Thyroid gland (tissue), 4 donors: ENCODE measurements around the gene SMAD3. TPM values are rescaled to one million over a fixed set of nuclear protein-coding genes. Genes with fewer than 3 reads are reported as not detected.

ENCODE experiments used
- DNase-seq, 2 donors: peaks; one replicate each; pipeline ENCODE4 v3.0.0-alpha.2; 2019
- H3K27ac ChIP-seq, 3 donors: fragments of 200-600 bp; sonication (generic); 1 replicate in 2 of 3; 2 replicates in 1 of 3; pipeline ENCODE4 v1.5.1; 2016 to 2019; ENCODE audit warnings: mild to moderate bottlenecking in 1 of 3, moderate library complexity in 1 of 3
- H3K27me3 ChIP-seq: fragments of 200-600 bp; sonication (generic); one replicate; pipeline ENCODE4 v1.5.1; 2019
- H3K36me3 ChIP-seq, 2 donors: fragments of 200-600 bp; sonication (generic); one replicate each; pipeline ENCODE4 v1.5.1; 2016 to 2019
- H3K4me1 ChIP-seq, 2 donors: fragments of 200-600 bp; sonication (generic); one replicate each; pipeline ENCODE4 v1.5.1; 2017 to 2019
- H3K4me3 ChIP-seq, 3 donors: fragments of 200-600 bp; sonication (generic); replicated peaks in 1 of 3; 1 replicate in 2 of 3; 2 replicates in 1 of 3; pipeline ENCODE4 v1.5.1; 2016; ENCODE audit warnings: mild to moderate bottlenecking in 1 of 3
- H3K9me3 ChIP-seq: fragments of 200-600 bp; sonication (generic); one replicate; pipeline ENCODE4 v1.5.1; 2017
- CTCF ChIP-seq, 6 experiments: fragments of 200-600 bp in 3 of 6; fragments of 450-650 bp in 3 of 6; sonication (generic) in 3 of 6; IDR thresholded peaks; one replicate each; pipeline ENCODE4 v1.5.1; 2016 to 2019; ENCODE audit warnings: antibody characterized with exemption in 6 of 6, mild to moderate bottlenecking in 2 of 6, inconsistent platforms in 1 of 6, moderate library complexity in 1 of 6
- POLR2A ChIP-seq, 2 donors: fragments of 450-650 bp; IDR thresholded peaks; one replicate each; pipeline ENCODE4 v1.6.1; 2017; ENCODE audit warnings: antibody characterized with exemption in 2 of 2, mild to moderate bottlenecking in 2 of 2, moderate library complexity in 1 of 2
- WGBS, 2 donors: methylation state at CpG; one replicate each; pipeline ENCODE4 v1.1.5; 2017; 5-methylcytosine and 5-hydroxymethylcytosine counted together
- intact Hi-C: fragments of 100-400 bp; cut with DNase I; formaldehyde crosslinking; loops from one replicate; pipeline ENCODE4 v1.15.1; 2023
- total RNA-seq, 4 donors: library from RNA; depleted of rRNA; stranded (reverse); fragments of >200 nt; gene quantifications; one replicate each; pipeline ENCODE4 v1.2.3, GENCODE V29; 2016

Gene SMAD3
- total RNA-seq, 4 donors from 2014 or later, result 33.6 to 66.5 (median 47.3) TPM

DNA sequence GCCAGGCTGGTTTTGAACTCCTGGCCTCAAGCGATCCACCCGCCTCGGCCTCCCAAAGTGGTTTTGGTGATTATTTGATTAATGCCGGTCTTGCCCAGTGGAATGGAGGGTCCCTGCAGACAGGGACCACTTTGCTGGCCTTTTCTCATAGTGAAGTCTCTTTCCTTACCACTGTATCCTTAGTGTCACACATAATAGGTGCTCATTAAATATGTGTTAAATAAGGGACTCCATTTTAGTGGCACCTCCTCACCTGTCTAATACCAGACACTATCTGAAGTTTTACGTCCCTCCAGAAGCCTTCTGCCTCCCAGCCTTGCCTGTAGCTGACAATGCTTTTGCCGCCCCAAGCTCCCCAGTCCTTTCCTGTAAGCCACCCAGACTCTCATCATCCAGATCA lies 97.8 kb downstream of the SMAD3 start:
- intact Hi-C loops, result no loop called here
- Histone ChIP-seq H3K4me1 (peaks cover 38 to 47% of the 10 kb centered on the region in 2 donors), H3K4me3 (no peak overlapping the region), H3K27me3 (no peaks in the 10 kb centered on the region), H3K36me3 (peaks cover 5 to 31% of the 10 kb centered on the region in 2 donors), H3K9me3 (no peaks in the 10 kb centered on the region), H3K27ac (peak overlapping the region; percentile 58 to 79 (median 67))
- TF ChIP-seq POLR2A (IDR thresholded peaks at IDR 0.05), result no peak
- TF ChIP-seq CTCF (IDR thresholded peaks at IDR 0.05), result no peak
- no peak for DNase-seq
- WGBS, 2 donors, result 98 to 100% methylated on average over 6 of the region's 6 CpGs

- Histone ChIP-seq H3K9me3 (no peaks in the 10 kb centered on the region), H3K27ac (peak overlapping the region; percentile 58 to 79 (median 67)), H3K36me3 (peaks cover 5 to 34% of the 10 kb centered on the region in 2 donors), H3K27me3 (no peaks in the 10 kb centered on the region), H3K4me1 (peaks cover 33 to 41% of the 10 kb centered on the region in 2 donors), H3K4me3 (no peak overlapping the region)
- peak; percentile 82 to 89 for DNase-seq
- 4 to 30% methylated on average over 2 to 5 of the region's 5 CpGs for WGBS, 2 donors
- intact Hi-C loops, result no loop called here
- TF ChIP-seq POLR2A (IDR thresholded peaks at IDR 0.05) (no peak), CTCF (IDR thresholded peaks at IDR 0.05) (no peak)
Measured at GRCh38 chr15:67164401-67164791, 99.0 kb downstream of the SMAD3 start.

- WGBS, 2 donors, result 76 to 90% methylated on average over 2 to 5 of the region's 17 CpGs
- peak; percentile 59 for DNase-seq
- TF ChIP-seq CTCF (IDR thresholded peaks at IDR 0.05), result peak in 3 of 6 experiments; percentile 13 to 34 (median 29)
- no peak for TF ChIP-seq POLR2A (IDR thresholded peaks at IDR 0.05)
Measured at GRCh38 chr15:67164811-67165253, 99.4 kb downstream of the SMAD3 start.

GRCh38 chr15:67165254-67166253 lies 100.2 kb downstream of the SMAD3 start:
- H3K27ac ChIP-seq, result peak overlapping the region in 2 of 3 donors; percentile 67 to 79
- no peaks in the 10 kb centered on the region for H3K27me3 ChIP-seq
- no peaks in the 10 kb centered on the region for H3K9me3 ChIP-seq
- no peak overlapping the region for H3K4me3 ChIP-seq
- intact Hi-C loops, result no loop called here
- H3K4me1 ChIP-seq, result peaks cover 33 to 41% of the 10 kb centered on the region in 2 donors
- TF ChIP-seq POLR2A (IDR thresholded peaks at IDR 0.05) (no peak), CTCF (IDR thresholded peaks at IDR 0.05) (no peak)
- DNase-seq, result no peak
- H3K36me3 ChIP-seq, result peaks cover 10 to 36% of the 10 kb centered on the region in 2 donors
- 80 to 85% methylated on average over 23 to 32 of the region's 34 CpGs for WGBS, 2 donors

More at GRCh38 chr15:67164811-67165253, 99.4 kb downstream of the SMAD3 start:
- peaks cover 5 to 34% of the 10 kb centered on the region in 2 donors for H3K36me3 ChIP-seq
- no peaks in the 10 kb centered on the region for H3K9me3 ChIP-seq
- H3K4me1 ChIP-seq, result peaks cover 33 to 41% of the 10 kb centered on the region in 2 donors
- H3K27ac ChIP-seq, result peak overlapping the region; percentile 58 to 79 (median 67)
- intact Hi-C loops, result no loop called here
- no peak overlapping the region for H3K4me3 ChIP-seq
- H3K27me3 ChIP-seq, result no peaks in the 10 kb centered on the region
